ENCODE data around the gene TTYH3. TPM values are rescaled to one million over a fixed set of nuclear protein-coding genes. Genes with fewer than 3 reads are reported as not detected.

Gene TTYH3
- total and polyA plus RNA-seq, 2 of the 13 experiments (the other 11 are each of a cell fraction or from before 2014, with no cell fraction given), result 26.3 to 50.0 TPM

- in situ Hi-C loops (cut with HindIII; ENCODE audit: extremely low pct_ligation_motif_present, low pct_unique_long_range_greater_than_20kb) (no loop called here), intact Hi-C loops (cut with micrococcal nuclease; ENCODE audit: unreplicated experiment) (no loop called here)
- H3K4me3 ChIP-seq (replicated peaks in 1 of 3; ENCODE audit: insufficient read depth in 1 of 3, low read depth in 2 of 3, low read length in 3 of 3), result no peak overlapping the region
- ChIA-PET CTCF (ENCODE audit: low intra/inter-chr PET ratio, low total read pairs) (no interaction called here), POLR2A (no interaction called here)
- H3K4me1 ChIP-seq (ENCODE audit: insufficient read depth, low read length), result no peaks in the 10 kb centered on the region
- H2AFZ ChIP-seq (ENCODE audit: low read length), result no peak overlapping the region
- no peak overlapping the region for H3K27ac ChIP-seq (ENCODE audit: extremely low read length, insufficient read depth, low read length)
- ATAC-seq (no peak; the same call in 2 of the 3 replicates), FAIRE-seq (no peak), DNase-seq (ENCODE audit: low spot score) (no peak)
- H3K4me2 ChIP-seq (ENCODE audit: low read depth, low read length), result no peak overlapping the region
- H3K9me3 ChIP-seq (ENCODE audit: low read length), result no peaks in the 10 kb centered on the region
- no peaks in the 10 kb centered on the region for H3K36me3 ChIP-seq (replicated peaks in 1 of 2; ENCODE audit: control insufficient read depth in 1 of 2, insufficient read depth in 2 of 2, low read length in 2 of 2)
- 95% methylated on average over 34 of the region's 38 CpGs for WGBS (ENCODE audit: low lambda C conversion rate)
- no TSS peak for BruUV-seq (replicated peaks)
- H3K27me3 ChIP-seq (ENCODE audit: control insufficient read depth in 1 of 2, insufficient read depth in 2 of 2, low read length in 2 of 2), result no peaks in the 10 kb centered on the region
- no peaks in the 10 kb centered on the region for H4K20me1 ChIP-seq (ENCODE audit: insufficient read depth, low read length)
- no peak overlapping the region for H3K9ac ChIP-seq (ENCODE audit: insufficient read depth, low read depth, low read length)
- H3K79me2 ChIP-seq (ENCODE audit: insufficient read depth, low read length), result no peaks in the 10 kb centered on the region
- TF ChIP-seq RFX1 (IDR thresholded peaks at IDR 0.05) (no peak), MTA3 (CRISPR knock-in tag; IDR thresholded peaks at IDR 0.05) (no peak), ZNF816 (CRISPR knock-in tag; IDR thresholded peaks at IDR 0.05; ENCODE audit: borderline replicate concordance) (no peak), FOXA1 (IDR thresholded peaks at IDR 0.05) (no peak), FOXA1 (CRISPR knock-in tag; IDR thresholded peaks at IDR 0.05) (no peak), RXRA (CRISPR knock-in tag; IDR thresholded peaks at IDR 0.05) (no peak), TEAD2 (CRISPR knock-in tag; IDR thresholded peaks at IDR 0.05) (no peak), HDAC2 (CRISPR knock-in tag; IDR thresholded peaks at IDR 0.05) (no peak), ZNF605 (CRISPR knock-in tag; IDR thresholded peaks at IDR 0.05) (no peak), PCBP1 (IDR thresholded peaks at IDR 0.05; ENCODE audit: borderline replicate concordance, low read depth, low read length) (no peak), RFX3 (CRISPR knock-in tag; IDR thresholded peaks at IDR 0.05) (no peak), ZNF124 (CRISPR knock-in tag; IDR thresholded peaks at IDR 0.05) (no peak), ZNF615 (CRISPR knock-in tag; IDR thresholded peaks at IDR 0.05; ENCODE audit: borderline replicate concordance) (no peak), ZSCAN20 (CRISPR knock-in tag; IDR thresholded peaks at IDR 0.05; ENCODE audit: borderline replicate concordance) (no peak), ZSCAN9 (CRISPR knock-in tag; IDR thresholded peaks at IDR 0.05; ENCODE audit: borderline replicate concordance) (no peak), ELF4 (CRISPR knock-in tag; IDR thresholded peaks at IDR 0.05; ENCODE audit: borderline replicate concordance) (no peak)
- TF ChIP-seq, protein P1, sequence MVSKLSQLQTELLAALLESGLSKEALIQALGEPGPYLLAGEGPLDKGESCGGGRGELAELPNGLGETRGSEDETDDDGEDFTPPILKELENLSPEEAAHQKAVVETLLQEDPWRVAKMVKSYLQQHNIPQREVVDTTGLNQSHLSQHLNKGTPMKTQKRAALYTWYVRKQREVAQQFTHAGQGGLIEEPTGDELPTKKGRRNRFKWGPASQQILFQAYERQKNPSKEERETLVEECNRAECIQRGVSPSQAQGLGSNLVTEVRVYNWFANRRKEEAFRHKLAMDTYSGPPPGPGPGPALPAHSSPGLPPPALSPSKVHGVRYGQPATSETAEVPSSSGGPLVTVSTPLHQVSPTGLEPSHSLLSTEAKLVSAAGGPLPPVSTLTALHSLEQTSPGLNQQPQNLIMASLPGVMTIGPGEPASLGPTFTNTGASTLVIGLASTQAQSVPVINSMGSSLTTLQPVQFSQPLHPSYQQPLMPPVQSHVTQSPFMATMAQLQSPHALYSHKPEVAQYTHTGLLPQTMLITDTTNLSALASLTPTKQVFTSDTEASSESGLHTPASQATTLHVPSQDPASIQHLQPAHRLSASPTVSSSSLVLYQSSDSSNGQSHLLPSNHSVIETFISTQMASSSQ (IDR thresholded peaks at IDR 0.05; ENCODE audit: low read depth), result no peak
- TF ChIP-seq, protein P1 (CRISPR knock-in tag; IDR thresholded peaks at IDR 0.05; ENCODE audit: borderline replicate concordance), result no peak
These were observed 38.6 kb upstream of the TTYH3 start for GRCh38 chr7:2593036-2593727.

All from HepG2 (cell line).